ENCODE measurements around the gene HJV. TPM values are rescaled to one million over a fixed set of nuclear protein-coding genes. Genes with fewer than 3 reads are reported as not detected.
A peak's percentile ranks its signal among the peaks of the same experiment; 100 is the strongest.
"Not testable (repeated sequence)": the region's sequence is repeated elsewhere in the genome, so short reads cannot be mapped to it uniquely, and the experiment has no call there.

The HJV gene
- total RNA-seq, 1 experiment from 2014 or later: not detected

GRCh38 chr1:146049436-146049835 is 27.9 kb upstream of the HJV start:
- DNase-seq: peak; percentile 69

DNA sequence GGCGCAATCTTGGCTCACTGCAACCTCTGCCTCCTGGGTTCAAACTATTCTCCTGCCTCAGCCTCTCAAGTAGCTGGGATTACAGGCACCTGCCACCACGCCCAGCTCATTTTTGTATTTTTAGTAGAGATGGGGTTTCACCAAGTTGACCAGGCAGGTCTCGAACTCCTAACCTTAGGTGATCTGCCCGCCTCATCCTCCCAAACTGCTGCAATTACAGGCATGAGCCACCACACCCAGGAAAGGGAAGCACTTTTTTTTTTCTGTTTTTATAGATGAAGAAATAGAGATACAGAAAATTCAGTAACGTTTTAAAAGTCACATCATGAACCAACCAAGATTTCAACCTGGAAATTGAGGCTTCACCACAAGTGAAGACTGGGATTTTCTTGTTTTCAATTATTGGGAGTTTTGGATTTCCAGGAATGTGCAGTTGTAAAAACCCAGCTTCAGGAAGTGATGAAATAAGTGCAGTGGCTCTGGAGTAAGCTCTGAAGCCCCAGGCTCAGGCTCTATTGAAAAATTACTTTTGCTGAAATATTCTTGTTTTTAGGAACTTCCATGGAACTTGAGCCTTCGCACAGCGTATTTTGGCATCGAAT is 27.1 kb upstream of the HJV start:
- H4K5ac ChIP-seq (ENCODE audit: insufficient read length, low read depth, low read length); H3K36me3 Mint-ChIP-seq (ENCODE audit: insufficient read depth in 1 of 3, low read depth in 3 of 3); H3K56ac ChIP-seq (ENCODE audit: insufficient read length, low read depth, low read length); H3K4me1 ChIP-seq (ENCODE audit: insufficient read depth, low read length); DNase-seq; H3K9me3 ChIP-seq (ENCODE audit: control insufficient read depth, low read depth, low read length); H3K27ac ChIP-seq (ENCODE audit: insufficient read length, low read depth, low read length); H4K8ac ChIP-seq (replicated peaks; ENCODE audit: insufficient read length, low read depth, low read length); H2AK5ac ChIP-seq (ENCODE audit: insufficient read length, low read length); H2BK12ac ChIP-seq (ENCODE audit: insufficient read length, low read depth, low read length); H2BK5ac ChIP-seq (ENCODE audit: insufficient read length, low read length); H2BK15ac ChIP-seq (ENCODE audit: low read depth, low read length); H3K23me2 ChIP-seq (ENCODE audit: insufficient read length, low read depth, low read length, poor library complexity, severe bottlenecking); H3T11ph ChIP-seq (ENCODE audit: low read length); H3K23ac ChIP-seq (ENCODE audit: insufficient read length, low read depth, low read length); H2AFZ ChIP-seq (ENCODE audit: low read length); H3K4me3 Mint-ChIP-seq; H3K4me2 ChIP-seq (ENCODE audit: insufficient read depth, insufficient read length, low read length); H3K18ac ChIP-seq (ENCODE audit: insufficient read length, low read depth, low read length); H4K91ac ChIP-seq (ENCODE audit: insufficient read length, low read depth, low read length); H4K20me1 ChIP-seq (ENCODE audit: control insufficient read depth, insufficient read depth, insufficient read length); H3K9ac ChIP-seq (ENCODE audit: extremely low read depth, insufficient read length, low read length); H3K14ac ChIP-seq (ENCODE audit: insufficient read depth, low read length); H2BK20ac ChIP-seq (ENCODE audit: low read depth, low read length, poor library complexity, severe bottlenecking); H3K27me3 Mint-ChIP-seq (ENCODE audit: low read depth); H3K9me3 Mint-ChIP-seq; H3K79me1 ChIP-seq (ENCODE audit: insufficient read depth, low read depth, low read length, poor library complexity, severe bottlenecking); H3K27me3 ChIP-seq (ENCODE audit: insufficient read depth, low read length); H2BK120ac ChIP-seq (ENCODE audit: low read depth, low read length, poor library complexity, severe bottlenecking); H3K4ac ChIP-seq (ENCODE audit: low read depth, low read length); H3K79me2 ChIP-seq (ENCODE audit: insufficient read depth, low read length); H3K27ac Mint-ChIP-seq: not testable (repeated sequence)
- peaks cover 6 to 17% of the 10 kb centered on the region in 2 experiments for H3K4me1 Mint-ChIP-seq
- WGBS (ENCODE audit: extremely low coverage, insufficient read length, low lambda C conversion rate): no CpG with 5 or more reads among the region's 8 CpGs

More at GRCh38 chr1:146049436-146049835, 27.9 kb upstream of the HJV start:
- H3K4me1 Mint-ChIP-seq: peaks cover 7 to 18% of the 10 kb centered on the region in 2 experiments
- Histone ChIP-seq H3K56ac (ENCODE audit: insufficient read length, low read depth, low read length) (no peak overlapping the region), H3K79me1 (ENCODE audit: insufficient read depth, low read depth, low read length, poor library complexity, severe bottlenecking) (no peaks in the 10 kb centered on the region), H2BK20ac (ENCODE audit: low read depth, low read length, poor library complexity, severe bottlenecking) (no peak overlapping the region), H3K27ac (ENCODE audit: insufficient read length, low read depth, low read length) (no peak overlapping the region), H4K91ac (ENCODE audit: insufficient read length, low read depth, low read length) (no peak overlapping the region), H2BK15ac (ENCODE audit: low read depth, low read length) (no peak overlapping the region), H3T11ph (ENCODE audit: low read length) (no peak overlapping the region), H3K4me1 (ENCODE audit: insufficient read depth, low read length) (no peaks in the 10 kb centered on the region), H3K27me3 (ENCODE audit: insufficient read depth, low read length) (no peaks in the 10 kb centered on the region), H3K14ac (ENCODE audit: insufficient read depth, low read length) (no peak overlapping the region), H4K8ac (replicated peaks; ENCODE audit: insufficient read length, low read depth, low read length) (no peak overlapping the region), H2AK5ac (ENCODE audit: insufficient read length, low read length) (no peak overlapping the region), H3K9me3 (ENCODE audit: control insufficient read depth, low read depth, low read length) (no peaks in the 10 kb centered on the region), H2BK12ac (ENCODE audit: insufficient read length, low read depth, low read length) (no peak overlapping the region), H3K18ac (ENCODE audit: insufficient read length, low read depth, low read length) (no peak overlapping the region), H2AFZ (ENCODE audit: low read length) (no peak overlapping the region), H4K20me1 (ENCODE audit: control insufficient read depth, insufficient read depth, insufficient read length) (no peaks in the 10 kb centered on the region), H3K23ac (ENCODE audit: insufficient read length, low read depth, low read length) (no peak overlapping the region), H3K9ac (ENCODE audit: extremely low read depth, insufficient read length, low read length) (no peak overlapping the region), H2BK5ac (ENCODE audit: insufficient read length, low read length) (no peak overlapping the region), H3K4ac (ENCODE audit: low read depth, low read length) (no peak overlapping the region), H2BK120ac (ENCODE audit: low read depth, low read length, poor library complexity, severe bottlenecking) (no peak overlapping the region), H3K23me2 (ENCODE audit: insufficient read length, low read depth, low read length, poor library complexity, severe bottlenecking) (no peaks in the 10 kb centered on the region), H4K5ac (ENCODE audit: insufficient read length, low read depth, low read length) (no peak overlapping the region), H3K4me2 (ENCODE audit: insufficient read depth, insufficient read length, low read length) (no peak overlapping the region), H3K79me2 (ENCODE audit: insufficient read depth, low read length) (no peaks in the 10 kb centered on the region)
- no peak for TF ChIP-seq CTCF (conservative IDR thresholded peaks at IDR 0.05)
- H3K9me3 Mint-ChIP-seq: peaks cover 0 to 2% of the 10 kb centered on the region in 2 experiments; a peak in 3 of 5 replicates
- no peak overlapping the region; a peak in 1 of 5 replicates for H3K4me3 Mint-ChIP-seq
- no CpG with 5 or more reads among the region's 27 CpGs for WGBS (ENCODE audit: extremely low coverage, insufficient read length, low lambda C conversion rate)
- H3K27me3 Mint-ChIP-seq (ENCODE audit: low read depth): no peaks in the 10 kb centered on the region; the same call in 1 of the 2 replicates
- H3K27ac Mint-ChIP-seq: peak overlapping the region in 1 of 3 experiments; percentile 74; a peak in 1 of 7 replicates
- no peaks in the 10 kb centered on the region for H3K36me3 Mint-ChIP-seq (ENCODE audit: insufficient read depth in 1 of 3, low read depth in 3 of 3)

Measured in H9 (cell line).